ENCODE results near the gene HOXA10. TPM values are rescaled to one million over a fixed set of nuclear protein-coding genes. Genes with fewer than 3 reads are reported as not detected.

HOXA10 gene
- 78.9 and 86.4 TPM in 2 replicates for total RNA-seq (2014; rRNA removed; shearing (Covaris generic))

- peak; percentile 90 for DNase-seq (ENCODE audit: low spot score)
Observed at GRCh38 chr7:27173956-27174873, at the start of gene HOXA10. HOXA10 (minus strand) TSS chr7:27174320; CDS start chr7:27174306, 14 bp downstream.

- no peak for DNase-seq (ENCODE audit: low spot score)
Observed at GRCh38 chr7:27221201-27221797, 47.2 kb upstream of the HOXA10 start.

- DNase-seq (ENCODE audit: low spot score), result no peak
Observed at GRCh38 chr7:27220440-27220955, 46.4 kb upstream of the HOXA10 start.

GRCh38 chr7:27219821-27220220, 45.7 kb upstream of the HOXA10 start:
- DNase-seq (ENCODE audit: low spot score), result no peak

- no peak for DNase-seq (ENCODE audit: low spot score)
Observed at GRCh38 chr7:27217951-27218350, 43.8 kb upstream of the HOXA10 start.

GRCh38 chr7:27215356-27215755, 41.2 kb upstream of the HOXA10 start:
- DNase-seq (ENCODE audit: low spot score), result no peak

GRCh38 chr7:27214239-27214950, 40.3 kb upstream of the HOXA10 start:
- DNase-seq (ENCODE audit: low spot score), result no peak

GRCh38 chr7:27213433-27214238, 39.5 kb upstream of the HOXA10 start:
- no peak for DNase-seq (ENCODE audit: low spot score)

GRCh38 chr7:27212497-27213432, 38.6 kb upstream of the HOXA10 start:
- DNase-seq (ENCODE audit: low spot score), result no peak

GRCh38 chr7:27211764-27212204, 37.7 kb upstream of the HOXA10 start:
- no peak for DNase-seq (ENCODE audit: low spot score)

- DNase-seq (ENCODE audit: low spot score), result no peak
Observed at GRCh38 chr7:27211084-27211446, 36.9 kb upstream of the HOXA10 start.

- peak; percentile 82 for DNase-seq (ENCODE audit: low spot score)
Observed at GRCh38 chr7:27210441-27211083, 36.4 kb upstream of the HOXA10 start.

- DNase-seq (ENCODE audit: low spot score), result no peak
Observed at GRCh38 chr7:27209933-27210440, 35.9 kb upstream of the HOXA10 start.

GRCh38 chr7:27208998-27209397, 34.9 kb upstream of the HOXA10 start:
- DNase-seq (ENCODE audit: low spot score), result no peak

- DNase-seq (ENCODE audit: low spot score), result peak; percentile 77
Observed at GRCh38 chr7:27207348-27207985, 33.3 kb upstream of the HOXA10 start.

GRCh38 chr7:27205325-27206280, 31.5 kb upstream of the HOXA10 start:
- peak; percentile 81 for DNase-seq (ENCODE audit: low spot score)

- peak; percentile 71 for DNase-seq (ENCODE audit: low spot score)
Observed at GRCh38 chr7:27204851-27205322, 30.8 kb upstream of the HOXA10 start.
